Measurements from ENCODE around the gene SSNA1.

DNA sequence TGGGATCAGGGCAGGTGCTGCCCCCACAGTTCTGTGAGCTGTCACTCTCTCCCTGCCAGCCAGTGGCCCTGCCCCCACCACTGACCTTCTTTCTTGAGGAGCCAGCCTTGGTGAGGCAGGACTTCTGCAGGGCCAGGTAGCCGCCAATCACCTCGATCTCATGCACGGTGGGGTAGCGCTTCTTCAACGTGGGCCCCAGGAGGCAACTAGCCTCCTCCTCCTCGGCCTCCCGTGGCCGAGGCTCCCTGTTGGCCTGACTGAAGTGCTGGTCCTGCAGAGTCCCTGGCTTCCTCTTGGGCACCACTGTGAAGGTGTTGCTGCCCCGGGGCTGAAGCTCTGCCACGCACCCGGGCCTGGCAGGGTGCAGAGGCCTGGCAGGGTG, 10.4 kb downstream of the SSNA1 start:
- TF ChIP-seq, protein P1, sequence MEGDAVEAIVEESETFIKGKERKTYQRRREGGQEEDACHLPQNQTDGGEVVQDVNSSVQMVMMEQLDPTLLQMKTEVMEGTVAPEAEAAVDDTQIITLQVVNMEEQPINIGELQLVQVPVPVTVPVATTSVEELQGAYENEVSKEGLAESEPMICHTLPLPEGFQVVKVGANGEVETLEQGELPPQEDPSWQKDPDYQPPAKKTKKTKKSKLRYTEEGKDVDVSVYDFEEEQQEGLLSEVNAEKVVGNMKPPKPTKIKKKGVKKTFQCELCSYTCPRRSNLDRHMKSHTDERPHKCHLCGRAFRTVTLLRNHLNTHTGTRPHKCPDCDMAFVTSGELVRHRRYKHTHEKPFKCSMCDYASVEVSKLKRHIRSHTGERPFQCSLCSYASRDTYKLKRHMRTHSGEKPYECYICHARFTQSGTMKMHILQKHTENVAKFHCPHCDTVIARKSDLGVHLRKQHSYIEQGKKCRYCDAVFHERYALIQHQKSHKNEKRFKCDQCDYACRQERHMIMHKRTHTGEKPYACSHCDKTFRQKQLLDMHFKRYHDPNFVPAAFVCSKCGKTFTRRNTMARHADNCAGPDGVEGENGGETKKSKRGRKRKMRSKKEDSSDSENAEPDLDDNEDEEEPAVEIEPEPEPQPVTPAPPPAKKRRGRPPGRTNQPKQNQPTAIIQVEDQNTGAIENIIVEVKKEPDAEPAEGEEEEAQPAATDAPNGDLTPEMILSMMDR (IDR thresholded peaks at IDR 0.05): no peak
- no peak for TF ChIP-seq POLR2A (IDR thresholded peaks at IDR 0.05)
